ENCODE data around the gene DBP. TPM values are rescaled to one million over a fixed set of nuclear protein-coding genes. Genes with fewer than 3 reads are reported as not detected.

Gene DBP
- polyA plus RNA-seq, 2 of the 4 experiments (the other 2 are of a cell fraction) = 2.5 to 3.8 TPM

DNA sequence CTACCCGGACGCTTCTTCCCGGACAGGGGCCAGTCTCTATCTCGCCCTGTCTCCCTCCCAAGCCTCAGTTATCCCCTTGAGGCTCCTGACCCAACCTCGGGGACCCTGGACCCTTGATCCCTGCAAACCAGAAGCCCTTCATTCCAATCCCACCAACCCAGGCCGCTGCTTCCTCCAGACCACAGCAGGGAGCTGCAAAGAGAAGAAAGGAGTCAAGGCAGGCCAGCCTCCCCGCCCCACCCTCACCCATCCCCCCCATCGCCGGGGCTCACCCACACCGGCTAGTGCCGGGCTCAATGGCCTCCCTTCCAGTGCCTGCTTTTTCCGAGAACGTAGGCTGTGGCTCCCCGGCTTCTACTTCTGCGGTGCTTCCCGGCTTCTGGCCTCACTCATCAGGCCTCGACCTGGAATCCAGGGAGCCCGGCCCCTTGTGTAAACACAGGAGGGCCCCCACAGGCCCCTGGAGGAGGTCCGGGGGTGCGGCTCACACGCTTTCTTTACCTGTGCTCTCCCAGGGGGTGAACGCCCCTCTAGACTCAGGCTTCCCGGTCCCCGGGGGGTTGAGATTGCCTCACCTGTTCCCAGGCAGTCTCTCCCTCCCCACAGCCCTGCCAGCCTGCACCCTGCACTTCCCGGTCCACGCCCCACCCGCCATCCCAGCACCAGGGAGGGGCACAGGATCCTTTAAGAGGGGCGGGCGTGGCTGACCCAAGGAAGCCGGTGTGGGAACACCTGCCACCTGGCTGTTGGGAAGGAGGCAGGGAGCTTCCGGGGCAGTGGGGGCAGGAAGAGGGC lies 22.5 kb downstream of the DBP start, which contains the start of gene FAM83E (continued):
- TF ChIP-seq, protein P1, sequence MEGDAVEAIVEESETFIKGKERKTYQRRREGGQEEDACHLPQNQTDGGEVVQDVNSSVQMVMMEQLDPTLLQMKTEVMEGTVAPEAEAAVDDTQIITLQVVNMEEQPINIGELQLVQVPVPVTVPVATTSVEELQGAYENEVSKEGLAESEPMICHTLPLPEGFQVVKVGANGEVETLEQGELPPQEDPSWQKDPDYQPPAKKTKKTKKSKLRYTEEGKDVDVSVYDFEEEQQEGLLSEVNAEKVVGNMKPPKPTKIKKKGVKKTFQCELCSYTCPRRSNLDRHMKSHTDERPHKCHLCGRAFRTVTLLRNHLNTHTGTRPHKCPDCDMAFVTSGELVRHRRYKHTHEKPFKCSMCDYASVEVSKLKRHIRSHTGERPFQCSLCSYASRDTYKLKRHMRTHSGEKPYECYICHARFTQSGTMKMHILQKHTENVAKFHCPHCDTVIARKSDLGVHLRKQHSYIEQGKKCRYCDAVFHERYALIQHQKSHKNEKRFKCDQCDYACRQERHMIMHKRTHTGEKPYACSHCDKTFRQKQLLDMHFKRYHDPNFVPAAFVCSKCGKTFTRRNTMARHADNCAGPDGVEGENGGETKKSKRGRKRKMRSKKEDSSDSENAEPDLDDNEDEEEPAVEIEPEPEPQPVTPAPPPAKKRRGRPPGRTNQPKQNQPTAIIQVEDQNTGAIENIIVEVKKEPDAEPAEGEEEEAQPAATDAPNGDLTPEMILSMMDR (IDR thresholded peaks at IDR 0.05) = no peak
- TF ChIP-seq ZFP36 (IDR thresholded peaks at IDR 0.05; ENCODE audit: borderline replicate concordance, partially characterized antibody) (no peak), PHF8 (IDR thresholded peaks at IDR 0.05; ENCODE audit: borderline replicate concordance, low read depth) (no peak), POLR2AphosphoS2 (conservative IDR thresholded peaks at IDR 0.05; ENCODE audit: low read length) (peak; percentile 92), MYC (IDR thresholded peaks at IDR 0.05; ENCODE audit: borderline replicate concordance, low read length) (no peak), KDM5A (IDR thresholded peaks at IDR 0.05) (no peak), CHD4 (IDR thresholded peaks at IDR 0.05; ENCODE audit: borderline replicate concordance) (no peak), FOXS1 (CRISPR knock-in tag; IDR thresholded peaks at IDR 0.05) (0 out of 2 replicates have a peak, but pooled peaks have one; percentile 47), JUNB (IDR thresholded peaks at IDR 0.05) (no peak), MAZ (IDR thresholded peaks at IDR 0.05; ENCODE audit: borderline replicate concordance, low read depth, low read length) (no peak), RNF2 (IDR thresholded peaks at IDR 0.05; ENCODE audit: borderline replicate concordance, low read depth) (no peak), NPAS2 (CRISPR knock-in tag; IDR thresholded peaks at IDR 0.05; ENCODE audit: borderline replicate concordance) (0 out of 2 replicates have a peak, but pooled peaks have one; percentile 30), BHLHE40 (IDR thresholded peaks at IDR 0.05; ENCODE audit: low read depth, low read length) (no peak), EHF (CRISPR knock-in tag; IDR thresholded peaks at IDR 0.05) (peak; percentile 92), FOSL2 (IDR thresholded peaks at IDR 0.05) (no peak), FOSL2 (CRISPR knock-in tag; IDR thresholded peaks at IDR 0.05) (0 out of 2 replicates have a peak, but pooled peaks have one; percentile 6), EP300 (IDR thresholded peaks at IDR 0.05) (no peak), RARB (CRISPR knock-in tag; IDR thresholded peaks at IDR 0.05) (peak; percentile 95), GATA3 (IDR thresholded peaks at IDR 0.05; ENCODE audit: borderline replicate concordance) (peak; percentile 39; the same call in 1 of the 2 replicates), HOXB13 (CRISPR knock-in tag; IDR thresholded peaks at IDR 0.05; ENCODE audit: low read depth) (no peak), ZC3H11A (IDR thresholded peaks at IDR 0.05) (no peak), KDM1A (IDR thresholded peaks at IDR 0.05; ENCODE audit: low read depth) (no peak), JUN (IDR thresholded peaks at IDR 0.05) (peak; percentile 40 to 89; a peak in 4 of 5 replicates), ZSCAN20 (CRISPR knock-in tag; IDR thresholded peaks at IDR 0.05) (no peak), ZNF302 (CRISPR knock-in tag; IDR thresholded peaks at IDR 0.05) (no peak), CEBPB (IDR thresholded peaks at IDR 0.05) (peak in 1 of 2 experiments; percentile 3; a peak in 1 of 4 replicates), HDAC2 (IDR thresholded peaks at IDR 0.05) (no peak), NR3C1 (IDR thresholded peaks at IDR 0.05) (no peak), CHD2 (IDR thresholded peaks at IDR 0.05; ENCODE audit: low read length, partially characterized antibody) (peak; percentile 39), CBX2 (IDR thresholded peaks at IDR 0.05; ENCODE audit: borderline replicate concordance, low read depth) (no peak)
- TF ChIP-seq, protein P2, sequence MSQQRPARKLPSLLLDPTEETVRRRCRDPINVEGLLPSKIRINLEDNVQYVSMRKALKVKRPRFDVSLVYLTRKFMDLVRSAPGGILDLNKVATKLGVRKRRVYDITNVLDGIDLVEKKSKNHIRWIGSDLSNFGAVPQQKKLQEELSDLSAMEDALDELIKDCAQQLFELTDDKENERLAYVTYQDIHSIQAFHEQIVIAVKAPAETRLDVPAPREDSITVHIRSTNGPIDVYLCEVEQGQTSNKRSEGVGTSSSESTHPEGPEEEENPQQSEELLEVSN (IDR thresholded peaks at IDR 0.05; ENCODE audit: borderline replicate concordance, low read depth) = no peak
- TF ChIP-seq, protein P3, sequence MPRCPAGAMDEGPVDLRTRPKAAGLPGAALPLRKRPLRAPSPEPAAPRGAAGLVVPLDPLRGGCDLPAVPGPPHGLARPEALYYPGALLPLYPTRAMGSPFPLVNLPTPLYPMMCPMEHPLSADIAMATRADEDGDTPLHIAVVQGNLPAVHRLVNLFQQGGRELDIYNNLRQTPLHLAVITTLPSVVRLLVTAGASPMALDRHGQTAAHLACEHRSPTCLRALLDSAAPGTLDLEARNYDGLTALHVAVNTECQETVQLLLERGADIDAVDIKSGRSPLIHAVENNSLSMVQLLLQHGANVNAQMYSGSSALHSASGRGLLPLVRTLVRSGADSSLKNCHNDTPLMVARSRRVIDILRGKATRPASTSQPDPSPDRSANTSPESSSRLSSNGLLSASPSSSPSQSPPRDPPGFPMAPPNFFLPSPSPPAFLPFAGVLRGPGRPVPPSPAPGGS (IDR thresholded peaks at IDR 0.05) = peak; percentile 68; the same call in 1 of the 3 replicates
- TF ChIP-seq, protein P4, sequence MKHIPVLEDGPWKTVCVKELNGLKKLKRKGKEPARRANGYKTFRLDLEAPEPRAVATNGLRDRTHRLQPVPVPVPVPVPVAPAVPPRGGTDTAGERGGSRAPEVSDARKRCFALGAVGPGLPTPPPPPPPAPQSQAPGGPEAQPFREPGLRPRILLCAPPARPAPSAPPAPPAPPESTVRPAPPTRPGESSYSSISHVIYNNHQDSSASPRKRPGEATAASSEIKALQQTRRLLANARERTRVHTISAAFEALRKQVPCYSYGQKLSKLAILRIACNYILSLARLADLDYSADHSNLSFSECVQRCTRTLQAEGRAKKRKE (CRISPR knock-in tag; IDR thresholded peaks at IDR 0.05; ENCODE audit: low read depth) = peak; percentile 72; the same call in 1 of the 2 replicates
- TF ChIP-seq, protein P5, sequence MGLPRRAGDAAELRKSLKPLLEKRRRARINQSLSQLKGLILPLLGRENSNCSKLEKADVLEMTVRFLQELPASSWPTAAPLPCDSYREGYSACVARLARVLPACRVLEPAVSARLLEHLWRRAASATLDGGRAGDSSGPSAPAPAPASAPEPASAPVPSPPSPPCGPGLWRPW (IDR thresholded peaks at IDR 0.05) = no peak
- TF ChIP-seq, protein P6, sequence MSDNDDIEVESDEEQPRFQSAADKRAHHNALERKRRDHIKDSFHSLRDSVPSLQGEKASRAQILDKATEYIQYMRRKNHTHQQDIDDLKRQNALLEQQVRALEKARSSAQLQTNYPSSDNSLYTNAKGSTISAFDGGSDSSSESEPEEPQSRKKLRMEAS (IDR thresholded peaks at IDR 0.05) = no peak; the same call in 1 of the 2 replicates

Data from A549 (cell line).